HG03342 (cell line): Measurements from ENCODE around the gene RNF217.
"Not testable (repeated sequence)": the region's sequence is repeated elsewhere in the genome, so short reads cannot be mapped to it uniquely, and the experiment has no call there.

Experiments
- ATAC-seq: cut with Tn5 transposase; IDR thresholded peaks from one replicate; pipeline ENCODE4 v1.9.1; 2021; ENCODE audit warnings: mild to moderate bottlenecking, moderate library complexity; ENCODE audit not compliant: unreplicated experiment

RNF217 gene, protein sequence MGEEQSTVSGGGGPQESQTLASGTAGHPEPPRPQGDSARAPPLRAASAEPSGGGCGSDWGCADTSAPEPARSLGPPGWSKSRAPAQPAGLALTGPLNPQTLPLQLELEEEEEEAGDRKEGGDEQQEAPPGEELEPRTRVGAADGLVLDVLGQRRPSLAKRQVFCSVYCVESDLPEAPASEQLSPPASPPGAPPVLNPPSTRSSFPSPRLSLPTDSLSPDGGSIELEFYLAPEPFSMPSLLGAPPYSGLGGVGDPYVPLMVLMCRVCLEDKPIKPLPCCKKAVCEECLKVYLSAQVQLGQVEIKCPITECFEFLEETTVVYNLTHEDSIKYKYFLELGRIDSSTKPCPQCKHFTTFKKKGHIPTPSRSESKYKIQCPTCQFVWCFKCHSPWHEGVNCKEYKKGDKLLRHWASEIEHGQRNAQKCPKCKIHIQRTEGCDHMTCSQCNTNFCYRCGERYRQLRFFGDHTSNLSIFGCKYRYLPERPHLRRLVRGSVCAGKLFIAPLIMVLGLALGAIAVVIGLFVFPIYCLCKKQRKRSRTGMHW

DNA sequence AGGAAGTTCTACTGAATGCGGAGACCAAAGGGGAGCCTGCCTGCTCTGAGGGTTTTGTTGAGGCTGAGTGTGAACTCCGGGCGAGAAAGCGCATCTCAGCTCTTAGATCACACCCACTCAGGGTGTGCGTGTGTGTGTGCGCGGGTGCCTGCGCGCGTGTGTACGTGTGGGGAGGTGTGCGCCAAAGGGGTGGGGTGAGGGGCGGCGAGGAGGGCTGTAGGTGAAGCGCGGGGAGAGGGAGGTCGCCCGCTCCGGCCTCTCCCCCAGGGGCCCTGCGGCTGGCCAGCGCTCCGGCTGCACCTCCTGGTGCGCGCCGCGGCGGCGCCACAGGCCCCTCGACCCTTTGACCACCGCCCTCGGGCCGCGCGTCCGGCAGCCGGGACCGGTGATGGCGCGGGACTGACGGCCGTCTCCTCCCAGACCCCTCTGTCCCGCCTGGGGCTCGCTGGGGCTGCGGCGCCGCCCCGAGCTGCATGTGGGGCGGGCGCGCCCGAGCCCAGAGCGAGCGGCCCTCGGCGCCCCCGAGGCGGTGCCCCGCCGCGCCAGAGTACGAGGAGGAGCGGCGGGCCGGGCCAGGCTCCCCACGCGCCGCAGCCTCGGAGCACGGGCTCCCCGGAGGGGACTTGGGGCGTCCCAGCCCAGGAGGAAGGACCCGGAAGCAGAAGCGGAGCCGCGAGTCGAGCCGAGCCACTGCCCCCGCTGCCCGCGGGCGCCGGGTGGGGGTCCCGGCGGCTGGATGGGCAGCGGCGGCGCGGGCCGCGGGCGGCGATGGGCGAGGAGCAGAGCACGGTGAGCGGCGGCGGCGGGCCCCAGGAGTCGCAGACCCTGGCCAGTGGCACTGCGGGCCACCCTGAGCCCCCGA is at the start of gene RNF217:
Gene RNF217, plus strand, starts transcription at position 661 of the 862 bp plus-strand sequence. Its CDS starts 108 bp downstream, at position 769.
- no peak for ATAC-seq

DNA sequence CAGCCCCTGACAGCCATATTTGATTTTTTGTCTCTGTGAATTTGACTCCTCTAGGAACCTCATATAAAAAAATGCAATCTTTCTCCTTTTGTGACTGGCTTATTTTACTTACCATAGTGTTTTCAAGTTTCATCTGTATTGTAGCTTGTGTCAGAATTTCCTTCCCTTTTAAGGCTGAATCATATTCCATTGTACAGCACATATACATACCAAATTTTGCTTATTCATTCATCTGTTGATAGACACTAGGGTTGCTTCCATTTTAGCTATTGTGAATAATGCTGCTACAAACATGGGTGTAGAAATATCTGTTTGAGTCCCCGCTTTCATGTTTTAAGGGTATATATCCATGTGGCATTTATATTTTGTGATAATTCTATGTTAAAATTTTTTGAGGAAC is 49.2 kb upstream of the RNF217 start:
- ATAC-seq: no peak

DNA sequence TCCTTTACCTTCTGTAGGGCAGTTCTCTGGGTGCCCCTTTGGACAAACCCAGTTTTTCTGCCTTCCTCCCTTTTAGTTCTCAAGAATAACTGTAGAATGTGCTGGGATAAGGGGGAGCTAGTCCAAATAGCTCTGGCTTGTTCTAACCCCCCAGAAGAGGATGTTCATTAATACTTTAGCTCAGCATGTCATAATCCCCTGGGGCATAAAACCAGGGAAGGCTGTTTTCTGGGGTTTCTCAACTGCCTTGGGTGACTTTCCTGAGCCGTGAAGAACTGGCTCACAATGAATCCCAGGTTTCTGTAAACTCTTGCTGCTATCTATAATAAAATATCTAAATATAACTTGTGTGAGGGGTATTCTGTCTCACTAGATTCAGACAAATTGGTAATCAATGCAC is 44.5 kb upstream of the RNF217 start:
- ATAC-seq: no peak

DNA sequence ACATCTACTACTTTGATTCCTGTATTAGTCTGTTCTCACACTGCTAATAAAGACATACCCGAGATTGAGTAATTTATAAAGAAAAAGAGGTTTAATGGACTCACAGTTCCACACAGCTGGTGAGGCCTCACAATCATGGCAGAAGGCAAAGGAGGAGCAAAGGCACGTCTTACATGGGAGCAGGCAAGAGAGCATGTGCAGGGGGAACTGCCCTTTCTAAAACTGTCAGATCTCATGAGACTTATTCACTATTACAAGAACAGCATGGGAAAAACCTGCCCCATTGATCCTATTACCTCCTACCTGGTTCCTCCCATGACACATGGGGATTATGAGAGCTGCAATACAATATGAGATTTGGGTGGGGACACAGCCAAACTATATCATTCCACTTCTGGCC is 42.5 kb upstream of the RNF217 start:
- ATAC-seq: not testable (repeated sequence)

DNA sequence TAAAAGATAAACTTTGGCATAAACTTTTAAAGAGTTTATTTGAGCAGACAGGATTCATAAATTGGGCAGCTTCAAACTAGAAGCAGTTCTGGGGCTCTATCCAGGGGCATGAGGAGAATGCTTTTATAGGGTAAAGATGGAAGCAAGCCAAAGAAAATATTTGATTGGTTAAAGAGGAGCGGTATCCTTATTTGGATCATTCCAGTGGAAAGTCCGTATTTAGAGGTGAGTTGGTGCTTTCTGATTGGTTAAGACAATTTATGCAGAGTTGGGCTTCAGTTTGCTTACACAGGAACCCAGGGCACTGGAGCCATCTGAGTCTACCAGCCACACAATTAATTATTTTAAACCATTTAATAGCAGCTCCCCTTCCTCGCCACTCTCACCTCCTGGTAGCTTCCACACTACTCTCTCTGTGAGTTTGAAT is 37.9 kb upstream of the RNF217 start:
- ATAC-seq: no peak

DNA sequence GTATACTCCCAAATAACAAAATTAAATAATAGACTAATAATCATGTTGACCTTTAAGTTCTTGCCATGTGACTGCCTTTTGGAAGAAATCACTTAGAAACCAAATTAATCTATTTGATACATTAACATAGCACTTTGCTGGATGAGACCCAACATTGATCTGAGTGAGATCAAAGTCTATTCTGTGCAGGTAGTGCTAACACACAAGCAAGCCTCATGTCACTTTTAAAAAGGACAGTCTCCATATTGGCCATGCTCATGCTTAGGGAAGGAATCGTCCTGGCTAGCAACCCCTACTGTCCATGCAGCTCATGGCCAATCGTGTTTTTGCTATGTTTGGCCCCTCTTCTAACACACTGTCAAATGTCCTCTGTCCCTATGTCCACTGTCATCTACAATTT is 35.8 kb upstream of the RNF217 start:
- no peak for ATAC-seq

DNA sequence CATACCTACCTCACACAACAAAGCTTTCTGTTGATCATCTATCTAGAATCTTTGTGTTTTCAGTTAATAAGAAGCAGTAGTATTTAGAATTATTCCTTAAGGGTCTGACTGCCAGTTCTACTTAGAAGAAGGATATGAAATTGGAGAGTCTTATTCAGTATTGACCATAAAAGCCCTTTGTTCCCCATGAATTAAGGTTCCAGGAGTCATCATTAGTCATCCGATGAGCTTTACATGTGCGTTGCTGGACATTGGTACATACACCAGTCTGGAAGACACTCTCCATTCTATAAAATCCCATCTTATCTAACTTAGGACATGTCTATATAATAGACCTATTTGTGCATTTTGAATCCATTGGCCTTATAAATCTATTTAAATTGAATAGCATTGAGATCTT is 34.4 kb upstream of the RNF217 start:
- no peak for ATAC-seq

DNA sequence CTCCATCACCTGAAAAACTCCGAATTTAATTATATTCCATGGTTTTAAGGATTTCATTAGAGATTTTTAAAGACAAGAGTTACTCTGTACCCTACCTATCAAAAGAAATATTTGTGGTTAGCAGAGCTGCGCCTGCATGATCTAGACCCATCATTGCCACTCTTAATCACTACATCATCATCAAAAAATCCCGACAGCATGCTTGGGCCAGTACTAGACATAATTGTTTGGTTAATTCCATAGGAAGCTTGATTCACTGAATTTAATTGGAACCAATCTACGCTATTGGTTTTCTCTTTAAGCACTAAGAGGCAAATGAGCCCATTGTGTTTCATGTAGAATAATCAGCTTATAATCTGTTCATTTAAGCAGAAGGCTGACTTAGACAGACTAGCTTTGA is 33.4 kb upstream of the RNF217 start:
- no peak for ATAC-seq

DNA sequence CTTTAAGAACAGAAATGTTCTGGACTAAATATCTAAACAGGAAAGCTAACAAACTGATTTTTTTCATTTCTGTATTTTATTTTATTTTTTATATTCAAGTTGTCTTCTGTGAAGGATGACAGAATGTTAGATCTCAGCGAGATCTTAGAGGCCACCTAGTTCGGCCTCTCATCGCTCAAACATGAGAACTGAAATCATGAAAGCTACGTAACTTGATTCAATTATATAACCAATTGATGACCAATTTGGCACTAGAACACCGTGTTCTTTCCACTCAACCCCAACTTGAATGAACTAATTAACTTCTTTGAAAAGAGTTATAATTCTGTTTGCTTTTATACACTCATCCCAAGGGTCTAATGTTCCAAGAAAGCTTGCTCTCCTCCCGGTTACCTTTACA is 24.6 kb upstream of the RNF217 start:
- no peak for ATAC-seq

DNA sequence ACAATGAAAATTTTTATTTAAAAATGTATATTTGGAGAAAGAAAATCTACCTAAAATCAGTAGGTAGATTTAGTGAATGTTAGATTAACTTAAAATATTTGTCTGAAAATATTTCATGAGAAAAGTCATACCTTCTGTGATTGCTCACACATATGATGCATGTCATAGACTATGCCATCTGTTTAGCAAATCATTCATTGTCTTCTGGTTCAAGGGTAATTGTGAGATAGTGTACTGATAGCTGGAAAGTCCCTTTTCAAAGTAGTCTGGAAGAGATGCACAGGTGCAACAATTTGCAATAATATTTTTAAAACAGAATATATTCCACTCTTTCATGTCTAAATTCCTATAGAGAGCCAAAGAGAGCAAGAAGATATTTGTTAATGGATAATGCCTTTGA is 21.0 kb upstream of the RNF217 start:
- no peak for ATAC-seq

DNA sequence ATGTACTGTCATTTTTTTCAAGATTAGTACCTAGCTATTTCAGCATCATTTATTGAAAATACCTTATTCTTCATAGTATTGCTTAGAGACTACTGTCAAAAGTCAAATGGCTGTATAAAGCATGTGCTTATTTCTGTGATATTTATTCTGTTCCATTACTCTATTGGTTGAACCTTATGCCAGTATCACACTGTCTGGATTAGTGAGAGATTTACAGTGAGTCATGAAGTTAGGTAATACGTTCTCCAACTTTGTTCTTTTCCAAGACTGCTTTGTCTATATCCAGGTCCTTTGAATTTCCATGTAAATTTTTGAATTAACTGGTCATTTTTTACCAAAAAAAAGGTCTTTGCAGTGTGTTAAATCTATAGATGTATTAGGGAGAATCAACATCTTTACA is 18.6 kb upstream of the RNF217 start:
- no peak for ATAC-seq

DNA sequence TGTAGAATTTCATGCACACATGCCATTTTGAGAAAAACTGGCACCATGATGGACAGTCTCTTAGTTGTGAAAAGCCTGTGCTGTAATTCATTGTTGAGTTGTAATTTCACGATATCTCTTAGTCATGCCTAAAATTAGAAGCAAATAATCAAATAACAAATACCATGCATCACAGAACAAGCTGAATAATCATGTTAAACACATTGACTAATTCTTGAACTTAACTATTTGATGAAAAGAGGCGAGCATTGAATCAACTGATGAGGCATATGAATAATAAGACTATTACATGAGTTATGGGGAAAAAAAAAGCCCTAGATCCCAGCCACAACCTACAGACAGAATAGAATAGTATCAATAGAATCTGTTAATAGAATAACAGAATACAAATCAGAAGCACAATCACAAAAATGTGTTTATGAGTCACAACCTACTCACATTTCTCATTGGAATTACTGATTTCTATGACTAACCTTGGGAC is 14.2 kb upstream of the RNF217 start:
- ATAC-seq: no peak

DNA sequence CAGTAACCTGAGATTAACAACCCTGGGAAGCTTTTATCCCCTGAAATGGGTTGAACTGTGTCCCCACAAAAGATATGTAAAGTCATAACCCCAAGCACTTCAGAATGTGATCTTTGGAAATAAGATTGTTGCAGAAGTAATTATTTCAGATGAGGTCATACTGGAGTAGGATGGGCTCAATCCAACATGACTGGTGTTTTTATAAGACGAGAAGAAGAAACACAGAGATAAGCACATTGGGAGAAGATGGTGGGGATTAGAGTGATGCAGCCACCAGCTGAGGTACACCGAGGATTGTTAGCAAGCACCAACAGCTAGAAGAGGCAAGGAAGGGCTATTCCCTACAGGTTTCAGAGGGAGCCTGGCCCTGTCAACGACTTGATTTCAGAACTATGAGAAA is 12.5 kb upstream of the RNF217 start:
- no peak for ATAC-seq

DNA sequence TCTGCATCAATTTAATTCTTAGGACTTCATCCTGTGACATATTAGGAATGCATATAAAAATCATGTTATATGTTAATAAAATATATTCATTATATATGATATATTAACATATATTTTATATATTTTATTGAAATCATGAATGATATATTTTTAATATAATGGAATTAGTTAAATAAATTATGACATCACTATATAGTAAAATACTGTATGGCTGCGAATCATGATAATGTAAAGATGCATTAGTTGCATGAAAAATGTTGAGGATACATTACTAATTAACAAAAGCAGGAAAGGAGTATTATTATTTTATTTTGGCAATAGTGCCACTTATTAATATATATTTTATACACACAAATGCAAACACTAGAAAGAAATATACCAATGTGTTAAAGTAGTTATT is 8.4 kb upstream of the RNF217 start:
- no peak for ATAC-seq

DNA sequence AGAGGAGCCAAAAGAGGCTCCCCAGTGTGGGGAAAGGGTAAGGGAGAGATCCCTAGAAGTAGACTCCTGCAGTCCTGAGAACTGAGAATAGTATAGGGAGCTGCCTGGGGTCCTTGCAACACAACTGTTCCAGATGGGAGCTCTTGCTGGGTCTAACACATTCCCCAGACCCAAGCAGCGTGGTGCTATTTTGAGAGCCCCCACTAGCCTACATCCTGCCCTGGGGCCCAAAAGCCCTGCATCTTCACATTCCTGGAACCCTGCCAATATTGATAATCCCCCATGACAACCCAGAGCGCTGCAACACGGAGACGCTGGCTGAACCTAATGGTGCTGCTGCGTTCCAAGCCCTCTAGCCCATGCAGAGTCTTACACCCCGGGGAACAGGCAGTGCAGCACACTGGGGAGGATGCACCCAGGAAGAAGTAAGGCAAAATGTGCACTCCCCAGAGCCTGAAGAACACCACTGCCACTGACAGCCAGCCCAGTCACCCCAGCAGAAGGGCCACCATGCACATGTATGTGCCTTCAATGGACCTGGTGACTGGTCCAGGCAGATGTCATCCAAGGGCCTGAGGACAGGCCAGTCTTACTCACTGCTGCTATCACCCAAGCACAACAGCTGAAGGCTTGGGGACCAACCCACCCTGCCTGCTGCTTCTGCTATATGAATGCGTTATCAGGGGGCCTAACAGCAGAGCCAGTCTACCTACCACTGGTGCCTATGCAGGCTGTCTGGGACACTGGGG is 7.0 kb upstream of the RNF217 start:
- no peak for ATAC-seq

DNA sequence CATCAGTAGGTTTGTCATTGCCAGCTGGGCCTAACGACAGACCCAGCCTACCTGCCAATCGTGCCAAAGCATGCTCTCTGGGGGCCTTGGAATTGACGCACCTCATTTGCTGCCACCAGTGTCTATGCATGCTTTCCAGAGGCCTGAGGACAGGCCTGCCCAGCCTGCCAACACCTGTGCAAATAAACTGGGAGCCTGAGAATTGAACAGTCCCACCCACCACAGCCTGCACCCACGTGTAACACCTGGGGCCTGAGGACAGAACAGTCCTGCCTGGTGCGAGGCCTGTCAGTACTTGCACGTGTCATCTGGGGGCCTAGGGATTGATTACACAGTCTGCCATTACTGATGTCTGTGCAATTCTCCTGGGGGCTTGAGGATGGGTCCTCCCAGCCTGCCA is 6.2 kb upstream of the RNF217 start:
- ATAC-seq: no peak

DNA sequence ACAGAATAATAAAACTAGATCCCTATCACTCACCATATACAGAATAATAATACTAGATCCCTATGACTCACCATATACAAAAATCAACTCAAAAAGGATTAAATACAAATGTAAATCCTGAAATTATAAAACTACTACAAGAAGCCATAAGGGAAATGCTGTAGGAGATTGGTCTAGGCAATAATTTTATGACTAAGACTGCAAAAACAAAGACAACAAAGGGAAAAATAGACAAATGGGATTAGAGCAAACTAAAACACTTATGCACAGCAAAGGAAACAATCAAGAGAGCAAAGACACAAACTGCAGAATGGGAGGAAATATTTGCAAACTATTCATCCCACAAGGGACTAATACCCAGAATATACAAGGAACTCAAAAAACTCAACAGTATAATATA is 4.1 kb upstream of the RNF217 start:
- ATAC-seq: no peak

DNA sequence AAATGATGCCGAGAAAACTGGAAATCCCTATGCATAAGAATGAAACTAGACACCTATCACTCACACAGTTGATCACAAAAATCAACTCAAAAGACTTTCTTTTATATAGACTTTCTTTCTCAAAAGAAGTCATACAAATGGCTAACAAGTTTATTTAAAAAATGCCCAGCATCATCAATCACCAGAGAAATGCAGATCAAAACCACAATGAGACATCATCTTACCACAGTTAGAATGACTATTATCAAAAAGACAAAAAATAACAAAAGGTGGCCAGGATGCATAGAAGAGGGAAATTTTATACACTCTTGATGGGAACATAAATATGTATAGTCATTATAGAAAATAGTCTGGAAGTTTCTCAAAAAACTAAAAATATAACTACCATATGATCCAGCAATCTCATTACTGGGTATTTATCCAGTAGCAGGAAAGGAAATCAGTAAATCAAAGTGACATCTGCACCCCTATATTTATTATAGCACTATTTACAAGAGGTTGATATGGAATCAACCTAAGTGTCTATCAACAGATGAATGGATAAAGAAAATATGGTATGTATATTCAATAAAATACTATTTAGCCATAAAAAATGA is 3.4 kb upstream of the RNF217 start:
- ATAC-seq: no peak

DNA sequence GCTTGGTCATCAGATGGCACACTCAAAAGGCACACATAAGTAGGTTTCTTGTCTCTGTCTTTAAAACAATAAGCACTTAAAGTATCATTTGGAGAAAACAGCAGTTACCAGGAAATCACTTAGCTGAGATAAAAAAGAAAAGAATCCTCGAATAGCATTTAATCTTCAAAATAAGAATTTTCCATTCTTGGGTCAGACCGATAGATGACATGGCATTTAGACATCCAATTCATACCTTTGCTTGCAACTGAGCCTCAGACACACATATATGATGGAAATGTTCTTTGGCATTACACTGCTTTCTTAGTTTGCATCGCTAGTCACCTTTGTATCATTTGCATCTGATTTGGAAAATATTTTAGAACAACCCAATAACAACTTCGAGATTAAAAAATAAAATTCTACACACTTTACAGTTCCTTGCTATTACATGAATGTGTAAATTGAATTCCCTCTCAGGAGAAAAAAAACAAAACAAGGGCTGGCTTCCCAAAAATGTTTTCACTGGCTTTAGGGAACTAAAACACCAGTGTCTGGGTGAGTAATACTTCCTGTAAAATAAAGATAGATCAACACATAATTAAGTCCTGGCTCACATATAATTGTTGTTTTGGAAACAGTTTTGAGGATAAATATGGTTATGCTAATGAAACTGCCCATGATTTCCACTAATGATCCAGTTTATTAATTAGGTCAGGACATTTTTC is 1.3 kb upstream of the RNF217 start:
- ATAC-seq: no peak

DNA sequence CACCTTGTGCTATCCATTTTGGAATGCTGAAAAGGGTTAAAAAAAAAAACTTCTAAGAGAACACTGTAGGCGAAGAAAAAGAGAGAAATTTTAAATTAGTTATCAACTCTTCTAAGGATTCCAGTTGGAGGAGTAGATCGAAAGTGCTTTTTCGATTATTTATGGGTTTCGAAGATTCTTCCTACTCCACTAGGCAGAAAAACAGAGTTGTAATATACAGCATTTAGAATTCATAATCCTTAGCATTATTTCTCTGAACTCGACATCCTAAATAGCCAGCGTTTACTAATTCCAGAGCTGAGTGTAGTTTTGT is 817 bp upstream of the RNF217 start:
- ATAC-seq: no peak
